Central memory CD8-positive, alpha-beta T cell (primary cell): ENCODE data around the gene SULT4A1.

Source experiments
- ATAC-seq: fragments of 150-1000 bp; cut with Tn5 transposase; replicated peaks from 2 replicates; pipeline ENCODE4 v1.10.0; 2022; ENCODE audit warnings: mild to moderate bottlenecking, moderate FRiP score, moderate number of reproducible peaks; ENCODE audit not compliant: poor library complexity, severe bottlenecking; ENCODE audit errors: extremely low read depth
- DNase-seq, 2 donors: peaks; one replicate each; pipeline ENCODE4 v3.0.0; 2021; ENCODE audit warnings: low spot score in 2 of 2
- H3K27ac Mint-ChIP-seq: one replicate; pipeline ENCODE4 v1.8.0; 2022; ENCODE audit warnings: low read depth, mild to moderate bottlenecking, moderate library complexity, mixed read lengths
- H3K27me3 Mint-ChIP-seq: one replicate; pipeline ENCODE4 v1.8.0; 2022; ENCODE audit warnings: mixed read lengths
- H3K36me3 Mint-ChIP-seq: one replicate; pipeline ENCODE4 v1.8.0; 2022; ENCODE audit warnings: mild to moderate bottlenecking, moderate library complexity, mixed read lengths; ENCODE audit not compliant: insufficient read depth
- H3K4me1 Mint-ChIP-seq: one replicate; pipeline ENCODE4 v1.8.0; 2022; ENCODE audit warnings: mixed read lengths
- H3K4me3 Mint-ChIP-seq: one replicate; pipeline ENCODE4 v1.8.0; 2022; ENCODE audit warnings: mild to moderate bottlenecking, moderate library complexity, mixed read lengths
- H3K9me3 Mint-ChIP-seq: one replicate; pipeline ENCODE4 v1.8.0; 2022; ENCODE audit warnings: mixed read lengths

Gene SULT4A1

DNA sequence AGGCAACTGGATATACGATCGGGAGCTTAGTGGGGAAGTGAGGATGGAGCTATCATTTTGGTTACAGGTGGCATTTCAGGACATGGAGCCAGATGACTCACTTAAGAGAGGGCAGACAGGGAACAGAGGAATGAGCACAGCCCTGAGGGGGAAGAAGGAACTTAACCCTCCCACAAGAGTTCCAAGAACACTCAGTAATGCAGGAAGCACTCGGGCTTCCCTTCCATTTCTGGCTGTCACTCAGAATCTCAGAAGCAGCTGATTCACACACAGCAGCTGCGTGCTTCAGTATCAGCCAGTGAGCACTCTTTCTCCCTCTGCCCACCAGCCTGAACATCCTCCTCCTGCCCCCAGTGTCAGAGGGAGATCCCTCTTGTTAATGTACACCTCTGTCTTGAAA is 85.0 kb downstream of the SULT4A1 start:
- Mint-ChIP-seq H3K27ac (no peak overlapping the region), H3K9me3 (no peaks in the 10 kb centered on the region), H3K27me3 (peaks cover 19% of the 10 kb centered on the region), H3K36me3 (no peaks in the 10 kb centered on the region), H3K4me1 (no peaks in the 10 kb centered on the region), H3K4me3 (no peak overlapping the region)
- DNase-seq (no peak), ATAC-seq (no peak)

DNA sequence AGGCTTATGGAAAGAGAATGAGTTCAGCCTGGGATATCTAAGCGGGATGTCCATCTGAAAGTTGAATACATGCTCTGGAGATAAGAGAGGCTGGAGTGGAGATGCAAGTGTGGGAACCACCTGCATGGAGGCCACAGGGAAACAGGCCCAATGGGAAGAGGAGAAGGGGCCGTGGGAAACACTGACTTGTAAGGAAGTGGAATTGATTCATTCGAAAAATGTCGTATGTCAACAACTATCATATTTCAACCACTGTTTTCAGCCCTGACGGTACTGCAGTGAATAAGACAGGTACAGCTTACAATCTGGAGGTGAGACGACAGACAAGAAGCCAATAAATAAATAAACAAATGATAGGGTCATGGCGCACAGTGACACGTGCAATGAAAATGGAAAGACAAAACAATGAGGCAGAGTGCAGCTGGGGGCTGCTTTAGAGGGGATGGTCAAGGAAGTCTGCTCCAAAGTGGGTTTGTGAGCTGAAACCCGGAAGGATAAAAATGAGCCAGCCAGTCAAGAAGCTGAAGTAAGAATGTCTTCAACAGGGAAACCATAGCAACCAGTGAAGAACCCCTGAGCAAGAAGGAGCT is 86.1 kb downstream of the SULT4A1 start:
- DNase-seq (no peak), ATAC-seq (no peak)
- Mint-ChIP-seq H3K36me3 (no peaks in the 10 kb centered on the region), H3K27me3 (peaks cover 19% of the 10 kb centered on the region), H3K4me3 (no peak overlapping the region), H3K27ac (no peak overlapping the region), H3K4me1 (no peaks in the 10 kb centered on the region), H3K9me3 (no peaks in the 10 kb centered on the region)
